Activated naive CD4-positive, alpha-beta T cell treated with Interleukin-2 at 50 U/mL for 16 hours (primary cell): Measurements from ENCODE around the gene KCNMA1.

Experiments used
- DNase-seq: peaks from one replicate; pipeline ENCODE4 v3.0.0-alpha.2; 2020

Gene KCNMA1

DNA sequence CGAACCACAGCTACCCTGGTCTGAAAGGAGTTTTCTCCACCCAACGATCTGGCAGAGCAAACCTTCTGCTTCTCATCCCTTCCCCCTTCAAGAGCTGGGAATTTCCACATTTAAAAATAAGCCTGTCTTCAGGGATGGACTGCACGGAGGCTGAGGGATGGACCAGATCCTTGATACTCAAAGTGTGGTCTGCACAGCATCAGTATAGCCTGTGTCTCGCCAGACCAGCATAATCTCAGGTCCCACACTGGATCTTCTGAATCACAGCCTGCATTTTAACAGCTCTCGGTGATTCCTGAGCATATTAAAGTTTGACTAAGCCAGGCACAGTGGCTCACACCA, 7.1 kb downstream of the KCNMA1 start:
- no peak for DNase-seq

DNA sequence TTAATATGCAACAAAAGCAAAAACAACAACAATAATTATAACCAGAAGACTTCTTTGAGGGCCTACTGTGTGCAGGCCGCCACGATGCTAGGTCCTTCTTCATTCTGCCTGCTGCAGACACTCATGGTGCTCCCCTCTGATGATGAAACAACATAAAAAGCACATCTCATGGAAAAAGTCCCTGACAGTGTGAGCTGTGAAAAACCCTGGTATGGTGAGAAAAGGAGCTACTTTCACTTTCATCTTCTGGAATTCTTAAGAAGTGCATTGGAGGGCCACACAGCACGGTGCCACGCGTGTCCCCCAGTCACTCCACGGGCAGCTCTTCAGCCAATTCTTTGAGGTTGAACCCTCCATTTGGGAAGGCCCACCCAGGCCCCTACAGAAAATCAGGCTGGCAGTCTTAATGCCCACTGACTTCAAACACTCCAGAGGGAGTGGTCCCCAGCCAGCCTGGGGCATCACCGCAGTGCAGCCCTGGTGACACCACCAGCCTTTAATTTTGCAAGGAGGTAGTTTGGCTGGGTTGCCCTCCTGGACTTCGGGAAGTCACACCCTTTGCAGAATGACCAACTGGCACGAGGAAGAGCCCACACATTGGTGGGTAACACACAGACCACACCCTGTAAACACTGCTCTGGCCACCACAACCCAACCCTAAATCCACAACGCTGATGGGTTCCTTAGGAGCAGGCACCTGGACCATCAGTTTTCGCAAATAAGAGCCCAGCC, 7.7 kb downstream of the KCNMA1 start:
- no peak for DNase-seq

DNA sequence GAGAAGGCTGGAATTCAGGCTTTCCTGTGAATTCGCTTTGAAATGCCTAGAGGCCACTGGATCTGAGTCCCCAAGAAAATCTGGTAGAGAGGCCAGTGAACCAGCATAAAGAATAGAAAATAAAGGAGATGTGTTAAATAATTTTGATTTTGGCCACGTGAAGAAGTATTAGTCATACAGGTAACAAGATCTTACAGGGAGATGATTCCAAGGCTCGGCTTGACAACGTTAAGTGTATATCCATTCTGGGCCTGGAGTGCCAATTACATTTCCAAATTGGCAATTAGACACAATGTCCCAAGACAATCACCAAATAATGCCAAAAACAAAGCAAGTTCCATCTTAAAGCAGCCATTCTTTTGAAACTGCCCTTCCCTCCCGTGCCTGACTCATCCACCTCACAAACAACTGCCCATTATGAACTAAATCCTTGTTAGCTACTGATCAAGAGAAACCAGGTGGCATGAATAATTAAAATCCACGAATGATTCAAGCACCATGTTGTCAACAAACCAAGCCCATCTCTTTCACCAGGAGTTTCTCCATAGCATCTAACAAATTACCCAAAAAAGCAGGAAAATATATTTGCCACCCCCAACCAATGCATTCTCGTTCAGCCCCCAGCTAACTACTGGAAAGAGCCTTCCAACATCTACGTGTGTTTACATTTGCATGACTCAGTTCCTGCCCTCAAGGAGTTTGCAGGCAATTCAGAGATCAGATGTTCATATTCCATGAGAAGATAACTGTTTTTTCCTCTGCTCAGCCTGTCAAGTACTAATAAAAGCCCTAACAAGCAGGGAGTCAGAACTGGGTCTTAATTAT, 8.5 kb downstream of the KCNMA1 start:
- no peak for DNase-seq

DNA sequence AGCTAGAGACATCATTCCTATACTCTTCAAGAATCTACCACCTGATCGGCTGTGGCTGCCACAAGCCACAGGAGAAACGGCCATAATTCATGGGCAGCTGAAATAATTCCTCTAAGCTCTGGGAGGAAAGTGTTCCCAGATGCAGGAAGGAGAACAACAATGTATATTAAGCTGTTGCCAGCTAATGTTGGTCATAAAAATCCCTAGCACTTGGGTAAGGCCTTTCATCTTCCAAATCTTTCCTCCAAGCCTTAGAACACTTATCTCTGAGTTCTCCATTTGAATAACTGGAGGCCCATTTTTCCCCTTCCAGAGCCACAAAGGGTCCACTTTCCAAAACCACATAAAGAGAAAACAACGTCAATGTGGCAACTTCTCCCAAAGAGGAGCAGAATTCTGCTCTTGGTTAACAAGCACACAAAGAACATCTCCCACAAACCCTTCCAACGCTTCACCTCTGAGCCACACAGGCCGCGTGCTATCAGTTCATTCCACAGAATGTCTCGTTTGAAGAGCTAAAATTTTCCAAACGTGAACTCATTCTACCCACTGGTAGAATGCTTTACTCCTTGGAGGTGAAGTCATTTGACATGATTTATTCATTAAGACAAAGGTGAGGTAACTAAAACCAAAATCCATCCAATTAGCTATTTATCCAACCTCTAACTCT, 11.2 kb downstream of the KCNMA1 start:
- DNase-seq, result no peak

DNA sequence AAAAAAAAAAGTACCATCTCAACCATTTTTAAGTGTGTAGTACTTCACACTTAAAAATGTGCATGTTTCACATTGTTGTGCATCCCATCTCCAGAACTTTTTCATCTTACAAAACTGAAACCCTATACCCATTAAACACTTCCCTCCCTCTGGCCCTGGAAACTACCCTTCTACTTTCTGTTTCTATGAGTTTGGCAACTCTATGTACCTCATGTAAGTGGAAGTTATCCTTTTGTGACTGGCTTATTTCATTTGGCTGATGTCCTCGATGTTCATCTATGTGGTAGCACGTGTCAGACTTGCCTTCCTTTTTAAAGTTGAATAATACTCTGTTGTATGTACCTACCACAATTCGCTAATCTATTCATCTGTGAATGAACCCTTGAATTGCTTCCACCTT, 12.2 kb downstream of the KCNMA1 start:
- no peak for DNase-seq

DNA sequence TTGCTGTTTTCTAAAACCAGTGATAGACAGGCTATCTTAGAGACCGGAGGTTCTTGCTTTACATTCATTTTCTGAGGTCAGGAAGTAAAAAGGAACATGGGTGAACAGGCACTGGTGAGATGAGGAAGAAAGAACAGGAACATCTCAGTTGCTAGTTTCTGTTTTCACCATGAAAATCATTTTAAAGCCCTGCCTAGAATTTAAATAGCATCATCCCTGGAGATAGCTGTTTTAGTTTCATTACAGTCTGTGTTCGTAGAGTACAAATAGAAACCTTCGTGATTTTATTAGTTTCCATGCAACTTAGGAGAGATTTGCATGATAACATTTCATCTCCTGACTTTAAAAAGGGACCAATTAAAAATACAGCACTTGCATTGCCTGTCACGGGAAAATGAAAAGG, 14.7 kb downstream of the KCNMA1 start:
- no peak for DNase-seq

DNA sequence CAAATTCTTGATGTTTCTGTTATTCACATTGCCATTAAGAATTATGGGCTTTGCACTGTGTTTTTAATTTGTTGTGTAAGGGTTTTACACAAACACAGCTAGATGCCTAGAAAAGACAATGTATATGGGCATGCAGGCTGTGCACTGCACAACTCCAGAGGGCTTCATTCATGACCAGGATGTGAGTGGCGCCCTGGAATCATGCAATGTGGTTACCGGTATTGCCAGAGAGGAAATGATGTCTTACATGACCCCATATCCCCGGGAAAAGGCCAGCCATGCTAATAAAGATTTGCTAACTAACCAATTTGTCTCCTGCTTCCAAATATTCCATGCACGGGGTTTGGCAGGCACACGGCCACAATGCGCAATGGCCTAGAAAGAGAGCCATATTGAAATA, 16.9 kb downstream of the KCNMA1 start:
- DNase-seq, result no peak

DNA sequence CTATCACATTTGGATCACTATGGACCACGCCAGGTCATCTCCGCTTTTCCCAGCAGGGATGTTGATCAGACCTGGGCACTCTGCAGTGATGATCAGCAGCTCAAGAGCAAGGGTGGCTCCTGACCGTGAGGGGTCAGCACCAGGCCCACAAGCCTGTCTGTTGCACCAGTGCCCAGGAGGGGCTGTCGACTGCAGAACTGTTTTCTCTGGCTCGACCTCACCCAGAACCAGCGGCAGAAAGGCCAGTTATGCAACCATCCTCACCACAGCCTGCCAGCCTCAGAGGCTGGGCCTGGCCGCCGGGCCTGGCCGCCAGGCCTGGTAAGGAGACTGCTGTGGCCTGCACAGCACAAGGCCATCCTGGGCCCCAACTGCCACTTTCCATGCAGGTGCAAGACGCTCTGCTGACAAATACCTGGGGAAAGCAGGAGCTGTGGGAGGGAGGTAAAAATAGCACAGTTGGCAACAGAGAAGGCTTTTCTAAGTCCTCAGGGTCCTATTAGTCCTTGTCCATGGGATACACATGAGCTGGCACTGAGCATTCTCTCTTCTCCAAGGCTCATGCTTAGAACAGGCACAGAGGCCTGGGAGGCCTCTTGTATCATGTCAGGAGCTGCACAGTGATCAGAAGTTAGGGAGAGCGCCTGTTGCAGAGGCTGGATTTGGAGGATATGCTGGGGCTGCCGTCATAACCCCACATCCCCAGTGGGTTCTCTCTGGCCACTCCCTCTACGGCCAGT, 17.5 kb downstream of the KCNMA1 start:
- no peak for DNase-seq

DNA sequence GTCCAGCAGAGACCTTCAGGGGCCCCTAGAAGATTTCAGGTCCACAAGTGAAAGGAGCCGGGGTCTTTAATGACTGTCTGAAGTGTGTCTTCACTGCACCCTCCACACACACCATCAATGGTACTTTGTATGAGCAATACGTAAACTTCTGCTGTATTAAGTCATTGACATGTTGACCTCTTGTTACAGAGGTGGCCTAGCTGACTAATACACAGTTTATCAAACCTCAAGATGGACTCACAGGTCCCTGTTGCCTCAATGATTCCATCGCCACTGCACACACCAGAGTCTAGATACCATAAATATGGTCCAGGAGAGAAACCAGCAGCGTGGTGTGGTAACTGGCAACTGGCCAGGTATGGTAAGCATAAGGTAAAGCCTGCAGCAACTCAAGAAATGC, 19.5 kb downstream of the KCNMA1 start:
- no peak for DNase-seq

DNA sequence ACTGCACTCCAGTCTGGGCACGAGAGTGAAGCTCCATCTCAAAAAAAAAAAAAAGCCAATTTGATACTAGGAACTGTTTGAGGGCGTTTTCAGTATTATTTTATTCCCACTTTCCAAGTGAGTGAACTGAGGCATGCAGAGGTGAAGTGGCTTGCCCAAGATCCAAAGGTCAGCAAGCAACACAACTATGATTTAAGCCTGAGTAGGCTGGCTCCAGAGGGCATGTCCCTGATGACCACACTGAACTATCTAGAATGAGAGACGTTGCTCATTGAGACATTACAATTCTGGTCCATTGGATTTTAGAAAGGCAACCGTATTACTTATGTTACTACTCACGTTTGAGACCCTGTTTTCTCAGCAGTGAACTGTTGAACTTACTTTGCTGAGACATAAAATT, 20.8 kb downstream of the KCNMA1 start:
- no peak for DNase-seq

DNA sequence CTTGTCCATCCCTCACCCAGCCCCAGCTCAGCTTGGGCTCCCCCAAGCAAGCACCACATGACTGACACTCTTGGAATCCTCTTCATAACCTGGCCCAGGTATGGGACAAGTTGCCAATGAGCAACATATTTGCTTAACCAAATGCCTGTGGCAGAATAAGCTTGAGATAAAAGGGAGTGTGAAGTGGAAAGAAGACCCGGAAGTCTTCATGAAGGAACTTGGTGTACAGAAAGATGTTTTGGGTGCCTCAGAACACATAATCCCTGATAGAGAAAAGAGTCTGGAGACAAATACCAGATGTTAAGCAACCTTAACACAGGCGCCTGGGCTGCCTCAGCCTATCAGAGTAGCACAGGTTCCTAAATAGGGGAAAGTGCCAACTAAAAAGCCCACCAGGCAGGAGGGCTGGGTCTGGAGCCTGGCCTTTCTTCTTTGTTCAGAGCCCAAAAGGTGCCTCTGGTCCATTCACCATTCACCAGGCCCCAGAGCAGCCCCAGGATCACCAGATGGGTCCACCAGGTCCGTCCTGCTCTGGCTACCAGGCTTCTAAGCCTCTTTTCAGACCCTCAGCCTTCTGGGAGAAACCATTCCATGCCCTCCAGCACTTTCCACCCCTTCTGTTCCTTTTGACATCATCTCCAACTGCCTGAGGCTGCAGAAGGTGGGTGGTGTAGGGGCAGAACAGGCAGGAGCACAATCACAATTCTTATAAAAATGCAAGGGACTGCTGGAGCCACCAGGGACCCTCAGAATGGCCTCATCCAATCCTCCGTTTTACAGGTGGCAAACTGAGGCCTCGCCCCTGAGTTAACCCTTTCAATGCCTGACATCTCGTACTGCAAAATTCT, 22.6 kb downstream of the KCNMA1 start:
- DNase-seq, result no peak

DNA sequence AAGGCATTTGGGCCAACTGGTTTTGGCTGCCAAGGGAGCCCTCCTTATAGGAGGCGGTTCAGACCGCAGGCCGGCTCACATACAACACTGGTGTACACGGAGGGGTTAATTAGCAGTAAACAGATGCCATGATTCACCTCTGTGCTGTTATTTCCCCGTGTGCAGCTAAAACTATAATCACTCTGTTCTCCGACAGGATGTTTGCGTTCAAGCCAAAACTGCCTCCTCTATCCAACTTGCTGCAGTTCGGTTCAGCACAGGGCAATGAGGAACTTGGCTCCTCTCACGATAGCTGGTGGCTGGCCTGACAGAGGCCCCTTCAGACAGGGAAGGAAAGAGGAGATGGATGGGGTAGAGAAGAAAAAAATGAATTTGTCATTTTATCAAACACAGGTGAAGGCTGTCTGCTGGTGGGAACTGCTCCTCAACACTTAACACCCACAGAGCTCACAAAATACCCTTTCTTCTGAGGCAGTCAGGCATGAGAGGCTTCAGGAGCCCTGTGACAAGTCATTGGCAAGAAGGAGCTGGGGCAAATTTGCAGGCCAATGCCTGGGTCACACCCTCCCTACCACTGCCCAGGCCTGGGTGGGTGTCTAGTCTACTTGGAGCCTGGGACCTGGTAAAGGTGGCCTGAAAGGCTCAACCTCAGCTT, 24.0 kb downstream of the KCNMA1 start:
- no peak for DNase-seq

DNA sequence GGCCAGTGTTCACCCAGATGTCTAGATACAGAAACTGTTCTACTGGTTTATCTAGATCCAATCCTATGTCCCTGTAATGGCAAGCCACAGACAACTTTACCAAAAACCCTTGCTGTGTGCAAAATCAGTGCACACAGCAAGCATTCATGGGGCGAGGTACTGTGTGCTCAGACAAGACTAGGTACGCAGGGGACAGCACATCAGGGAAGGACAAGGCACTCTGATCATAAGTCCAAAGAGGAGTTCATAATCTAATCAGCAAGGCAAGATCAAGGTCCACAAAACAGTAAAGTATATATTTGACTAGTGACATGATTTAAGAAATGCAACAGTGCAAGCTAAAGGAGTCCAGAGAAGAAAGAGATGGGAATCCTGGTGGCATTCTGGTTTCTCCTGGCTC, 25.9 kb downstream of the KCNMA1 start:
- DNase-seq, result no peak

DNA sequence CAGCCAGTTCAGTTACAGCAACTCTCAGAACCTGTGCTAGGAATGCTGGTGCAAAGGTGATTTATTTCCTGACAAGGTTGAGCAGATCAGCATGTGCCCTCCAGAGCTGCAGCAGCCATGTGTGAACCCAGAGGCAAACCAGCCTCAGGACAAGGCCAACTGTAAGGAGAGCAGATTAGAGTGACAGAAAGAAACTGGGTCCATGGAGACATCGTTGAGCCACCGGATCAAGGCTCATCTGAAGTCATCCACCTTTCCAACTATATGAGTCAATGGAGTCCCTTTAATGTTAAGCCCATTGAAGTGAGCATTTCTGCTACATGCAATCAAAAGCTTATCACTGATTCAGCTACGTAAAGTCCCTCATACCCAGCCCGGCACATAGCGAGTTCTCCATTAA, 26.4 kb downstream of the KCNMA1 start:
- no peak for DNase-seq

DNA sequence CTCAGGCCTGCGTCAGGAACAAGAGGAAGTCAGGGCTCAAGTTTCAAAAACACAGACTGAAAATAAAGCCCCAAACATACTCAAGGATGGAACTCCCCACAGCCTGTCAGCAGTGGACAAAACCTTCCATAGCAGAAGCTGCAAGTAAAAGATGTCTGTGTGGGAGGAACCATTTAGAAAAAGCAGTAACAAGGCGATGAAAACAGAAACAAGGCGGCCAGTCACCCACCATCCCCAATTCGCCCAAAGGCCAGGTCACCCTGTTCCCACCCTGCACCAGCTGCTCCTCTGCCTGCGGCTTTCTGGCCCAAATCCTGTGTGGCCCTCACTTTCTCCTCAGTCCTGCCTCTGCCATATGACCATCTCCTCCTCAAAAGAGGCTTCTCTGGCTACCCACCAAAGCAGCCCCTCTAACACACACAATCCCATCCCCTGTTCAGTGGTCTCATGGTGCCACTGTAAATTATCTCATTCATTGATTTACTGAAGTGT, 27.8 kb downstream of the KCNMA1 start:
- no peak for DNase-seq

DNA sequence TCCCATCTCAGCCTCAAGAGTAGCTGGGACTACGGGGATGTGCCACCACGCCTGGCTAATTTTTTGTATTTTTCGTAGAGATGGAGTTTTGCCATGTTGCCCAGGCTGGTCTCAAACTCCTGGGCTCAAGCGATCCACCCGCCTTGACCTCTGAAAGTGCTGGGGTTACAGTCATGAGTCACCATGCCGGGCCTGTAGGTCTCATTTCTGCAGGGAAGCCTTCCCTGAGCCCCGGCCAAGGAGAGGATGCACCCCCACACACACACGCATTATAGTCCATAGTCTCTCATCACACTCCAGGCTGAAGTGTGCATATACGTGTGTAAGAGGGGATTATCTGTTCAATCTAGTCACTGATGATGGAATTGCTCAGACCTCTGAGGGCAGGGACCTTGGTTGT, 29.3 kb downstream of the KCNMA1 start:
- DNase-seq, result no peak

DNA sequence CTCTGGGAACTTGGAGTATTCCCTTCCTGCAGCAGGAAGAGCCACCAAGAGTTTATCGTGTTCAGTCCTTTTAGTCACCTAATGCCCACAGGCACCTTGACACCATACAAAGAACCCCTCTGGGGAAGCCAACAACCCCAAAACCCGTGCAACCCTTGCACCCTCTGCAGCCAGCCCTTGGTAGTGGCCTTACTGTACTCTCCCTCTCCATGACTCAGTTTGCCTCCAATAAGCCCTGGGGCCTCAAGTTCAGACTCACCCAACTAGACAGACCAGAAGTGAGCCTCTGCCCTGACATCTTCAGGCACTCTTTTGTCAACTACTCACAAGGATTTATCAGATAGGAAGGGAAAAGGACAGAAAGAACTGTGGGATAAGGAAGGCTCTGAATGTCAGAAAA, 30.9 kb downstream of the KCNMA1 start:
- no peak for DNase-seq

DNA sequence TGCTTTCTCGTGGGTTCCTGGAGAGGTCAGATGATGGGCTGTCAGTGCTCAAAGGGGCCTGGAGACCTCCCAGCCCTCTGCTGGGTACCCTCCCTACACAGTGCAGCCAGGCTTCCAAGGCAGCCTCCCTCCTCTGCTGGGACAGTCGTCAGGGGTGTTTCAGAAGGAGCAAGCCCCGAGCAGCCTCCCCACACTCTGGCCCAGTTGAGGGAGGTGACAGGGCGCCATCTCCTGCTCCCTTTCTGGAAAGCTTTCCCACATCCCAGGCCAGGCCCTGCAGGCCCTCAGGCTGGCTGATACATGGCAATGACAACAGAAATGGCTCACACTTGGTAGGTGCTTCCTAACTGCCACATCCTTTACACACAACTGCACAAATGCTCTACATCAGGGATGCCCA, 32.1 kb downstream of the KCNMA1 start:
- no peak for DNase-seq

DNA sequence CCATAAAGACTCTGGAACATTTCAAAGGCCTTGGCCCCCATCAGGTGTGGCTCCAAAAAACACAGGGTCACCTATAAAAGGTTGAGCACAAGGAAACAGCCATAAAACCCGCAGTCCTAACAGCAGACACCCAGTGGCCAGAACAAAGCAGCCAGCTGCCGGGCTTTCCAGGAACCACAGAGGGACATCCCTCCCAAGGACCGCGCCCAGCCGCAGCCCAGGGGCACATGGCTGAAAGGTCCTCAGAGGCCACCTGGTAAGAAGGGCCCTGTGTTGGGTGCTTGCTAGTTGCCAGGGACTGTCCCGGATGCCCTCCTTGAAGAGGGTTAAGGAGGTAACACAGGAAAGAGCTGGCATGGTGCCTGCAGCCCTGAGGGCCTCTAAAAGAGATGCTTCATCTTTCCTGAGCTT, 32.7 kb downstream of the KCNMA1 start:
- DNase-seq, result no peak

DNA sequence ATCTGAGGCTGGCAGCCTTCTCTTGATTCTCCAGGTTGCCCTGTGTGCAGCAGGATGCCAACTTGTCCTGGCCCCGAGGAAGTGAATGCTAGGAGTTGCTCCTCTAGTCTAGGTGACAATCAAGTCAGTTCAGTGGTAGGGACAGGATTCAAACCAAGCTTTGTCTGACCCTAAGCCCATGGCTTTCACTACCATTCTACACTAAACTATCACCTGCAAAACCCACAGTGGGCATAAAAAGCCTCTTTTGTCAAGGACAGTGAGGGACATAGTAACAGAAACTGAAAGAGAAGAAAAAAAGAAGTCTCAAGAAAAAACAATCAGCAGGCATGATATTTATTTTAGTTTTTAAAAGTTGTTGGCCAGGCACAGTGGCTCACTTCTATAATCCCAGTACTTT, 33.5 kb downstream of the KCNMA1 start:
- DNase-seq, result no peak

DNA sequence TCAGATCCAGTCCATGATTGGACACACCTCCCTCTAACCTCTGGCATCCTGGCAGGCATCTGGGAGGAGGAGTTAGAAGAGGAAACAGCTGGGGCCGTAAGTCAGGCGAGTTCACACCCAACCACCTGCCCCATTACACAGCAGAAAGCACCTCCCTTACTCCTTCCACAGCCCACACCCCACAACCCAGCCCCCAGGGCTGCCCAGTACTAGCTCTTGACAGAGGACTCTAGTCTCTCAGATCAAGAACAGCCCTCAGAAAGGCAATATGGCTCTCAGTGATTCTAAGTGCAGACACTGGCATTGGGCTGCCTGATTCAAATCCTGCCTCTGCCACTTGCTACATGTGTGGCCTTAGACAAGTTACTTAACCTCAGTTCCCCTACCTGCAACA, 34.1 kb downstream of the KCNMA1 start:
- no peak for DNase-seq
